ENCODE results near the gene PTPDC1. TPM values are rescaled to one million over a fixed set of nuclear protein-coding genes. Genes with fewer than 3 reads are reported as not detected.

PTPDC1 gene
- total RNA-seq, 1 donor from 2014 or later, result 5.4 TPM

- DNase-seq (ENCODE audit: low read depth) (no peak), FAIRE-seq (no peak)
- Histone ChIP-seq H3K4me1 (ENCODE audit: insufficient read depth, low read length) (no peaks in the 10 kb centered on the region), H3K9ac (ENCODE audit: low read length) (no peak overlapping the region), H3K27ac (ENCODE audit: low read depth, low read length) (no peak overlapping the region), H3K4me2 (ENCODE audit: low read length) (no peak overlapping the region), H3K27me3 (ENCODE audit: insufficient read depth, low read length) (no peaks in the 10 kb centered on the region), H2AFZ (ENCODE audit: low read depth, low read length) (no peak overlapping the region), H4K20me1 (ENCODE audit: insufficient read depth, low read length) (no peaks in the 10 kb centered on the region), H3K36me3 (ENCODE audit: insufficient read depth, low read length) (no peaks in the 10 kb centered on the region), H3K4me3 (ENCODE audit: insufficient read depth, low read depth, low read length) (no peak overlapping the region), H3K9me3 (ENCODE audit: insufficient read depth, low read depth, low read length) (no peaks in the 10 kb centered on the region), H3K79me2 (ENCODE audit: insufficient read depth, low read length) (no peaks in the 10 kb centered on the region)
- TF ChIP-seq, protein P1, sequence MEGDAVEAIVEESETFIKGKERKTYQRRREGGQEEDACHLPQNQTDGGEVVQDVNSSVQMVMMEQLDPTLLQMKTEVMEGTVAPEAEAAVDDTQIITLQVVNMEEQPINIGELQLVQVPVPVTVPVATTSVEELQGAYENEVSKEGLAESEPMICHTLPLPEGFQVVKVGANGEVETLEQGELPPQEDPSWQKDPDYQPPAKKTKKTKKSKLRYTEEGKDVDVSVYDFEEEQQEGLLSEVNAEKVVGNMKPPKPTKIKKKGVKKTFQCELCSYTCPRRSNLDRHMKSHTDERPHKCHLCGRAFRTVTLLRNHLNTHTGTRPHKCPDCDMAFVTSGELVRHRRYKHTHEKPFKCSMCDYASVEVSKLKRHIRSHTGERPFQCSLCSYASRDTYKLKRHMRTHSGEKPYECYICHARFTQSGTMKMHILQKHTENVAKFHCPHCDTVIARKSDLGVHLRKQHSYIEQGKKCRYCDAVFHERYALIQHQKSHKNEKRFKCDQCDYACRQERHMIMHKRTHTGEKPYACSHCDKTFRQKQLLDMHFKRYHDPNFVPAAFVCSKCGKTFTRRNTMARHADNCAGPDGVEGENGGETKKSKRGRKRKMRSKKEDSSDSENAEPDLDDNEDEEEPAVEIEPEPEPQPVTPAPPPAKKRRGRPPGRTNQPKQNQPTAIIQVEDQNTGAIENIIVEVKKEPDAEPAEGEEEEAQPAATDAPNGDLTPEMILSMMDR (IDR thresholded peaks at IDR 0.05; ENCODE audit: insufficient read depth, low read depth, low read length), result no peak
- no peak for TF ChIP-seq EZH2 (IDR thresholded peaks at IDR 0.05; ENCODE audit: insufficient read depth, low read length)
- H3K9me3 Mint-ChIP-seq (ENCODE audit: unreplicated experiment), result peaks cover 6% of the 10 kb centered on the region
- H3K4me3 Mint-ChIP-seq (ENCODE audit: unreplicated experiment), result no peak overlapping the region
- H3K4me1 Mint-ChIP-seq (ENCODE audit: low read depth, unreplicated experiment), result no peaks in the 10 kb centered on the region
- no peaks in the 10 kb centered on the region for H3K27me3 Mint-ChIP-seq (ENCODE audit: low read depth, unreplicated experiment)
- H3K36me3 Mint-ChIP-seq (ENCODE audit: low read depth, unreplicated experiment), result peaks cover 3% of the 10 kb centered on the region
- no peak overlapping the region for H3K27ac Mint-ChIP-seq (ENCODE audit: unreplicated experiment)
Measured at GRCh38 chr9:94120854-94121376, 36.7 kb downstream of the PTPDC1 start.

DNA sequence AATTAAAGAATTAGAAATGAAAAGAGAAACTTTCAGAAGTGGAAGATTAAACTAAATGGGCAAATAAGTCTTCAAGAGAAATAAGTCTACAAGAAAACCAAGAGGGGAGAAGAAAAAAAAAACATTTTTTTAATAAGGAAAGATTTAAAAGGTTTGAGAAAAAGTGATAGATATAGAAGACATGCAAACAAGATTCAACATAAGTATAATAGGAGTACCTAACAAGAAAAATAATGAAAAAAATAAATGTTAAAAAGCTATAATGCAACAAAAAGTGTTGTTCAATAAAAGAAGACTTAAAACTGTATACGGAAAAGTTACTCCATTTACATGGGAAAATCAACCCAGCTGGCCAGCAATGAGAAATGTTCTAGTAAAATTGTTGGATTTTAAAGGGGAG lies 42.6 kb downstream of the PTPDC1 start:
- H3K4me3 Mint-ChIP-seq (ENCODE audit: unreplicated experiment), result no peak overlapping the region
- no peaks in the 10 kb centered on the region for H3K27me3 Mint-ChIP-seq (ENCODE audit: low read depth, unreplicated experiment)
- TF ChIP-seq, protein P1 (IDR thresholded peaks at IDR 0.05; ENCODE audit: insufficient read depth, low read depth, low read length), result no peak
- no peak for TF ChIP-seq EZH2 (IDR thresholded peaks at IDR 0.05; ENCODE audit: insufficient read depth, low read length)
- DNase-seq (ENCODE audit: low read depth) (no peak), FAIRE-seq (no peak)
- Histone ChIP-seq H3K36me3 (ENCODE audit: insufficient read depth, low read length) (no peaks in the 10 kb centered on the region), H3K27me3 (ENCODE audit: insufficient read depth, low read length) (no peaks in the 10 kb centered on the region), H3K9me3 (ENCODE audit: insufficient read depth, low read depth, low read length) (peaks cover 12% of the 10 kb centered on the region), H3K4me3 (ENCODE audit: insufficient read depth, low read depth, low read length) (no peak overlapping the region), H3K4me2 (ENCODE audit: low read length) (no peak overlapping the region), H3K9ac (ENCODE audit: low read length) (no peak overlapping the region), H3K27ac (ENCODE audit: low read depth, low read length) (no peak overlapping the region), H3K4me1 (ENCODE audit: insufficient read depth, low read length) (no peaks in the 10 kb centered on the region), H3K79me2 (ENCODE audit: insufficient read depth, low read length) (no peaks in the 10 kb centered on the region), H4K20me1 (ENCODE audit: insufficient read depth, low read length) (no peaks in the 10 kb centered on the region), H2AFZ (ENCODE audit: low read depth, low read length) (no peak overlapping the region)
- H3K9me3 Mint-ChIP-seq (ENCODE audit: unreplicated experiment), result peaks cover 31% of the 10 kb centered on the region
- H3K4me1 Mint-ChIP-seq (ENCODE audit: low read depth, unreplicated experiment), result no peaks in the 10 kb centered on the region
- peaks cover 6% of the 10 kb centered on the region for H3K36me3 Mint-ChIP-seq (ENCODE audit: low read depth, unreplicated experiment)
- H3K27ac Mint-ChIP-seq (ENCODE audit: unreplicated experiment), result no peak overlapping the region

- H3K27ac Mint-ChIP-seq (ENCODE audit: unreplicated experiment), result no peak overlapping the region
- H3K9me3 Mint-ChIP-seq (ENCODE audit: unreplicated experiment), result peaks cover 31% of the 10 kb centered on the region
- H3K36me3 Mint-ChIP-seq (ENCODE audit: low read depth, unreplicated experiment), result peaks cover 6% of the 10 kb centered on the region
- H3K9me3 ChIP-seq (ENCODE audit: insufficient read depth, low read depth, low read length), result peaks cover 12% of the 10 kb centered on the region
- H3K79me2 ChIP-seq (ENCODE audit: insufficient read depth, low read length), result no peaks in the 10 kb centered on the region
- no peaks in the 10 kb centered on the region for H3K27me3 Mint-ChIP-seq (ENCODE audit: low read depth, unreplicated experiment)
- no peaks in the 10 kb centered on the region for H4K20me1 ChIP-seq (ENCODE audit: insufficient read depth, low read length)
- no peaks in the 10 kb centered on the region for H3K27me3 ChIP-seq (ENCODE audit: insufficient read depth, low read length)
- no peak overlapping the region for H3K27ac ChIP-seq (ENCODE audit: low read depth, low read length)
- H3K36me3 ChIP-seq (ENCODE audit: insufficient read depth, low read length), result no peaks in the 10 kb centered on the region
- FAIRE-seq (no peak), DNase-seq (ENCODE audit: low read depth) (no peak)
- H3K4me3 Mint-ChIP-seq (ENCODE audit: unreplicated experiment), result no peak overlapping the region
- H3K4me2 ChIP-seq (ENCODE audit: low read length), result no peak overlapping the region
- no peak overlapping the region for H3K9ac ChIP-seq (ENCODE audit: low read length)
- no peak overlapping the region for H2AFZ ChIP-seq (ENCODE audit: low read depth, low read length)
- no peak overlapping the region for H3K4me3 ChIP-seq (ENCODE audit: insufficient read depth, low read depth, low read length)
- H3K4me1 ChIP-seq (ENCODE audit: insufficient read depth, low read length), result no peaks in the 10 kb centered on the region
- TF ChIP-seq, protein P1 (IDR thresholded peaks at IDR 0.05; ENCODE audit: insufficient read depth, low read depth, low read length), result no peak
- no peak for TF ChIP-seq EZH2 (IDR thresholded peaks at IDR 0.05; ENCODE audit: insufficient read depth, low read length)
- H3K4me1 Mint-ChIP-seq (ENCODE audit: low read depth, unreplicated experiment), result no peaks in the 10 kb centered on the region
Measured at GRCh38 chr9:94127806-94128205, 43.5 kb downstream of the PTPDC1 start.
